Endothelial cell of umbilical vein (primary cell): Measurements from ENCODE around the gene JAKMIP1. TPM values are rescaled to one million over a fixed set of nuclear protein-coding genes. Genes with fewer than 3 reads are reported as not detected.

Source experiments
- BruUV-seq: library from RNA; stranded (reverse); fragments of 400-500 nt; replicated peaks from 2 replicates; lab custom pipeline; 2021; lab: Mats Ljungman, UMichigan
- CTCF ChIA-PET: fragments of 300-600, 350-600 bp; sonication (Branson Sonifier 250); formaldehyde crosslinking; loops from one replicate; lab custom pipeline; 2021; ENCODE audit warnings: antibody characterized with exemption, inconsistent platforms; lab: Charles Lee
- POLR2A ChIA-PET: fragments of 300-600, 350-600 bp; sonication (Branson Sonifier 250); formaldehyde crosslinking; loops from one replicate; lab custom pipeline; 2021; ENCODE audit warnings: antibody characterized with exemption, inconsistent platforms; lab: Charles Lee
- DNase-seq: peaks from one replicate; pipeline ENCODE4 v3.0.0-alpha.2; 2011; ENCODE audit warnings: low read depth, low spot score
- FAIRE-seq: peaks from 2 replicates; lab custom pipeline; 2011; peaks lifted over from hg19 to GRCh38; lab: Jason Lieb, UNC
- H2AFZ ChIP-seq: 2 replicates; pipeline ENCODE4 v1.6.0; 2012; ENCODE audit warnings: low read depth, low read length, control low read depth, inconsistent platforms
- H3K27ac ChIP-seq: 2 replicates; pipeline ENCODE4 v1.5.1; 2011; ENCODE audit warnings: low read depth, mild to moderate bottlenecking, control low read depth, low read length, moderate library complexity; ENCODE audit not compliant: insufficient read depth
- H3K27me3 ChIP-seq, 2 experiments: 2 replicates each; pipeline versions ENCODE4 v1.6.0 to v1.6.1; 2011; ENCODE audit warnings: low read length in 2 of 2, mixed read lengths in 1 of 2; ENCODE audit not compliant: control insufficient read depth in 2 of 2, insufficient read depth in 2 of 2
- H3K36me3 ChIP-seq, 2 experiments: 2 replicates in 1 of 2; 3 replicates in 1 of 2; pipeline ENCODE4 v1.5.1; 2011; ENCODE audit warnings: low read length in 2 of 2, mild to moderate bottlenecking in 1 of 2, moderate library complexity in 1 of 2; ENCODE audit not compliant: control insufficient read depth in 2 of 2, insufficient read depth in 2 of 2; ENCODE audit errors: extremely low read depth in 1 of 2
- H3K4me1 ChIP-seq: 3 replicates; pipeline ENCODE4 v1.5.1; 2011; ENCODE audit warnings: mild to moderate bottlenecking, low read length; ENCODE audit not compliant: control insufficient read depth, insufficient read depth; ENCODE audit errors: extremely low read depth
- H3K4me2 ChIP-seq: 2 replicates; pipeline ENCODE4 v1.6.1; 2011; ENCODE audit warnings: low read length, control low read depth, mixed read lengths; ENCODE audit not compliant: insufficient read depth
- H3K4me3 ChIP-seq, 3 experiments: fragments of 200-600 bp in 1 of 3; sonication (generic), shearing (Covaris generic) in 1 of 3; replicated peaks in 1 of 3; 2 replicates each; pipeline ENCODE4 v1.5.1; 2011 to 2016; ENCODE audit warnings: control low read depth in 3 of 3, low read length in 3 of 3, mild to moderate bottlenecking in 2 of 3, inconsistent platforms in 1 of 3, low read depth in 1 of 3, moderate library complexity in 1 of 3; ENCODE audit not compliant: insufficient read depth in 1 of 3
- H3K79me2 ChIP-seq: 2 replicates; pipeline ENCODE4 v1.6.0; 2012; ENCODE audit warnings: low read length, inconsistent platforms; ENCODE audit not compliant: control insufficient read depth, insufficient read depth
- H3K9ac ChIP-seq: replicated peaks from 2 replicates; pipeline ENCODE3; 2011; ENCODE audit warnings: low read length, control low read depth; ENCODE audit not compliant: insufficient read depth; ENCODE audit errors: extremely low read depth
- H3K9me1 ChIP-seq: replicated peaks from 3 replicates; pipeline ENCODE4 v1.6.0; 2011; ENCODE audit warnings: mild to moderate bottlenecking, low read length; ENCODE audit not compliant: control insufficient read depth, insufficient read depth; ENCODE audit errors: extremely low read depth
- H3K9me3 ChIP-seq: replicated peaks from 2 replicates; pipeline ENCODE4 v1.5.1; 2012; ENCODE audit warnings: low read length, inconsistent platforms; ENCODE audit not compliant: control insufficient read depth, insufficient read depth
- H4K20me1 ChIP-seq: replicated peaks from 2 replicates; pipeline ENCODE3; 2011; ENCODE audit warnings: mild to moderate bottlenecking, low read length; ENCODE audit not compliant: control insufficient read depth, insufficient read depth; ENCODE audit errors: extremely low read depth
- EZH2 ChIP-seq: IDR thresholded peaks from 2 replicates; pipeline ENCODE4 v1.6.1; 2012; ENCODE audit warnings: borderline replicate concordance, low read depth, mild to moderate bottlenecking, moderate library complexity, low read length, inconsistent platforms; ENCODE audit not compliant: severe bottlenecking
- FOS ChIP-seq: IDR thresholded peaks from 2 replicates; pipeline ENCODE4 v1.6.1; 2011; ENCODE audit warnings: mild to moderate bottlenecking, low read length, moderate library complexity, borderline replicate concordance; ENCODE audit not compliant: insufficient read depth
- JUN ChIP-seq: IDR thresholded peaks from 2 replicates; pipeline ENCODE4 v1.6.1; 2011; ENCODE audit warnings: borderline replicate concordance, low read depth; ENCODE audit not compliant: insufficient read length, insufficient read depth
- MAX ChIP-seq: IDR thresholded peaks from 2 replicates; pipeline ENCODE4 v1.6.1; 2011; ENCODE audit not compliant: insufficient read depth, insufficient read length
- POLR2A ChIP-seq: IDR thresholded peaks from 2 replicates; pipeline ENCODE4 v1.6.1; 2012; ENCODE audit warnings: low read depth, mild to moderate bottlenecking, control low read depth, low read length
- POLR2AphosphoS5 ChIP-seq: IDR thresholded peaks from 2 replicates; pipeline ENCODE4 v1.6.1; 2012; ENCODE audit warnings: low read depth, mild to moderate bottlenecking, control low read depth, low read length, moderate library complexity; ENCODE audit not compliant: insufficient read depth
- dilution Hi-C: fragments of 300-500 bp; cut with MboI; formaldehyde crosslinking; loops from one replicate; pipeline ENCODE4 v1.15.0; 2019; ENCODE audit warnings: low sequenced_read_pairs; ENCODE audit not compliant: extremely low pct_ligation_motif_present
- intact Hi-C: fragments of 100-400 bp; cut with micrococcal nuclease; formaldehyde crosslinking; loops from one replicate; pipeline ENCODE4 v1.10.0; 2022
- polyA plus RNA-seq, 4 experiments: library from polyadenylated mRNA; depleted of rRNA in 3 of 4; stranded (reverse) in 3 of 4; unstranded in 1 of 4; fragments of >200 nt; gene quantifications; 2 replicates each; pipeline versions ENCODE4 v1.2.1 to v1.2.3, GENCODE V29; 2011 to 2012; ENCODE audit warnings: missing spikeins in 1 of 4
- total RNA-seq: library from RNA; stranded (reverse); gene quantifications from 2 replicates; pipeline ENCODE4 v1.2.3, GENCODE V29; 2021

The JAKMIP1 gene
- total and polyA plus RNA-seq, 2 donors (not counting 3 experiments of a cell fraction or from before 2014, with no cell fraction given) = not detected

- peaks cover 3% of the 10 kb centered on the region for H3K4me1 ChIP-seq
- H3K4me3 ChIP-seq = no peak overlapping the region
- H3K27ac ChIP-seq = no peak overlapping the region
- no peak for DNase-seq
- FAIRE-seq = no peak
- CTCF ChIA-PET = no interaction called here
- BruUV-seq = no TSS peak
- H3K9ac ChIP-seq = no peak overlapping the region
- no peaks in the 10 kb centered on the region for H4K20me1 ChIP-seq
- no peaks in the 10 kb centered on the region for H3K79me2 ChIP-seq
- intact Hi-C loops = no loop called here
- no peak overlapping the region for H2AFZ ChIP-seq
- TF ChIP-seq EZH2 = no peak
- no peak for TF ChIP-seq POLR2A
- no peak for TF ChIP-seq MAX
- no peaks in the 10 kb centered on the region for H3K9me3 ChIP-seq
- H3K36me3 ChIP-seq = no peaks in the 10 kb centered on the region
- dilution Hi-C loops = no loop called here
- no peak overlapping the region for H3K4me2 ChIP-seq
- POLR2A ChIA-PET = no interaction called here
- peaks cover 14 to 20% of the 10 kb centered on the region in 2 experiments for H3K27me3 ChIP-seq
- H3K9me1 ChIP-seq = no peaks in the 10 kb centered on the region
Measured at GRCh38 chr4:6195602-6196319, 4.6 kb downstream of the JAKMIP1 start.

GRCh38 chr4:6194458-6195195 is 5.7 kb downstream of the JAKMIP1 start:
- intact Hi-C loops (no loop called here), dilution Hi-C loops (no loop called here)
- POLR2A ChIA-PET = no interaction called here
- no peak overlapping the region for H3K4me3 ChIP-seq
- H3K36me3 ChIP-seq = no peaks in the 10 kb centered on the region
- no TSS peak for BruUV-seq
- DNase-seq (no peak), FAIRE-seq (no peak)
- no peak overlapping the region for H3K9ac ChIP-seq
- no peaks in the 10 kb centered on the region for H4K20me1 ChIP-seq
- no peaks in the 10 kb centered on the region for H3K79me2 ChIP-seq
- TF ChIP-seq POLR2A = no peak
- no peak for TF ChIP-seq FOS
- TF ChIP-seq JUN = no peak
- TF ChIP-seq POLR2AphosphoS5 = no peak
- no peak overlapping the region for H2AFZ ChIP-seq
- no peaks in the 10 kb centered on the region for H3K4me1 ChIP-seq
- H3K9me1 ChIP-seq = no peaks in the 10 kb centered on the region
- peaks cover 14 to 15% of the 10 kb centered on the region in 2 experiments for H3K27me3 ChIP-seq
- no peak overlapping the region for H3K4me2 ChIP-seq
- H3K9me3 ChIP-seq = no peaks in the 10 kb centered on the region
- CTCF ChIA-PET = interaction anchor here (1.5 kb wide), 1 partner anchor 133 kb away, joined by 3 read pairs; no protein-coding TSS in a partner anchor
- no peak overlapping the region for H3K27ac ChIP-seq
